GM18498 (cell line): ENCODE data around the gene HDAC5.
"Not testable (repeated sequence)": the region's sequence is repeated elsewhere in the genome, so short reads cannot be mapped to it uniquely, and the experiment has no call there.

Source experiments
- ATAC-seq: cut with Tn5 transposase; IDR thresholded peaks from one replicate; pipeline ENCODE4 v1.9.1; 2021; ENCODE audit warnings: mild to moderate bottlenecking, moderate library complexity; ENCODE audit not compliant: unreplicated experiment

HDAC5 gene

GRCh38 chr17:44037471-44037870 is 86.0 kb downstream of the HDAC5 start:
- no peak for ATAC-seq

GRCh38 chr17:44034688-44035087 is 88.8 kb downstream of the HDAC5 start:
- ATAC-seq: not testable (repeated sequence)

GRCh38 chr17:44033861-44034408 is 89.5 kb downstream of the HDAC5 start:
- no peak for ATAC-seq

- no peak for ATAC-seq
Observed at GRCh38 chr17:44030482-44030881, 93.0 kb downstream of the HDAC5 start.

- no peak for ATAC-seq
Observed at GRCh38 chr17:44029736-44030135, 93.7 kb downstream of the HDAC5 start.
